Umbilical cord (tissue), 2 donors: Measurements from ENCODE around the gene KPNA5. TPM values are rescaled to one million over a fixed set of nuclear protein-coding genes. Genes with fewer than 3 reads are reported as not detected.
"Not testable (repeated sequence)": the region's sequence is repeated elsewhere in the genome, so short reads cannot be mapped to it uniquely, and the experiment has no call there.

ENCODE experiments used
- DNase-seq: peaks from one replicate; pipeline ENCODE4 v3.0.0-alpha.2; 2015; ENCODE audit warnings: low spot score
- total RNA-seq: library from RNA; depleted of rRNA; stranded (reverse); fragments of >200 nt; gene quantifications from one replicate; pipeline ENCODE4 v1.2.3, GENCODE V29; 2014; ENCODE audit warnings: low replicate concordance; ENCODE audit not compliant: insufficient read depth

The KPNA5 gene
- total RNA-seq, 1 donor from 2014 or later: 14.4 TPM

DNA sequence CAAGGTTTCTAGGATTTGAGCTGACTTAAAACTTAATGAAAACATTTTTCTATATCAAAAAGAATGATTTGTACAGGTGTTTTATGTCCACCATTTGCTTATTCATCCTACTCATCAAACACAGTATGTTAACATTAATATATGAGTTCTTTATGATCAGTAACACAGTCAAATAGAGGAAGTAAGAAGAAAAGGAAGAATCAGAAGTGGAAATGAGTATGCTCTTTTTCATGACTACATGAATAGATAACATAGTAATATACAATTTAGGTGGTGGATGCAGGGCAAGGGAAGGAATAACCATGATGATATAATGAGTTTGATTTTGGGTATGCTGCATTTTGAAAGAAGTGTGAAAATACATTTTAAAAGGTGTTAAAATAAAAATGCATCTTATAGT lies 16.5 kb downstream of the KPNA5 start:
- DNase-seq: no peak

DNA sequence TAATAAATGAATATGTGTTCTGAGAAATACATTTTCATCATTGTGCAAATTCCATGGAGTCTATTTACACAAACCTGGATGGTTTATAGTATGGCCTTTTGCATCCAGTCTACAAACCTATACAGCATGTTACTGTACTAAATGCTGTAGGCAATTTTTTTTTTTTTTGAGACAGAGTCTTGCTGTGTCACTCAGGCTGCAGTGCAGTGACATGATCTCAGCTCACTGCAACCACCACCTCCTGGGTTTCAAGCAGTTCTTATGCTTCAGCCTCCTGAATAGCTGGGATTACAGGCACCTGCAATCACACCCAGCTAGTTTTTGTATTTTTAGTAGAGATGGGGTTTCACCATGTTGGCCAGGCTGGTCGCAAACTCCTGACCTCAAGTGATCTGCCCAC lies 22.9 kb downstream of the KPNA5 start:
- not testable (repeated sequence) for DNase-seq

DNA sequence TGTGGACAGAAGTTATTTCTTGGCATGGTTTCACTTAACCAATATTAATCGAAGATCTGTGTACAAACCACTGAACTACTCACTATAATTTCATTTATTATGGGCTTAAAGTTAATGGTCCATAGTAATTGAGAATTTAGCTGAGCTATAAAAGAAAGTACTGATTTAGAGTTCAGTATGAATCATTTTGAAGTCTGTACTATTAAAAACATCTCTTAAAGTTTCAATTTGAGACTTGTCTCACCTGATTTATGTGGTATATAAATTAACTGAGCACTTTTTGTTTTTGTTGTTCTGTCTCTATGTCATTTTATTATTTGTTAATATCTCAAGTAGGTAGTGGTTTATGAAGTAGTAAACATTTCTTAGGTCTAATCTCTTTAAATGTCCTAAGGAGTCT lies 24.9 kb downstream of the KPNA5 start:
- no peak for DNase-seq

- no peak for DNase-seq
These were observed 33.3 kb downstream of the KPNA5 start for GRCh38 chr6:116714296-116714695.

DNA sequence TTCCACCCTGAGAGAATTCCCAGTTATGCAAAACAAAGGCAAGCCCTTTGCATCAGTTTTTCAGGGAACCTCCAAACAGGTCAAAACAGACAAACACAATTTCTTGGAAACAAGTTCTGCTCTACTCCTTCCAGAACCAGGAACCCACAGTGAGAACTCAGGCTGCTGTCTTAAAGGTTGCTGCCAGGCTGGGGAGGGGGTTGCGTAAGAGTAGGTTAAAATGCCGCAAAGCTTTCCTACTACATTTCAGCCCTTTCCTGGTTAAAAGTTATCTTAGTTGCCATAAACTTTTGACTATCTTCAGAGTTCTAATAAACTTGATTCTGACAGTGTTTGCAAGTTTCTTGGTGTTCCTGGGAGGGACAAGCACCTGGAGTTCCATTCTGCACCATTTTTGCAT lies 33.8 kb downstream of the KPNA5 start:
- no peak for DNase-seq

DNA sequence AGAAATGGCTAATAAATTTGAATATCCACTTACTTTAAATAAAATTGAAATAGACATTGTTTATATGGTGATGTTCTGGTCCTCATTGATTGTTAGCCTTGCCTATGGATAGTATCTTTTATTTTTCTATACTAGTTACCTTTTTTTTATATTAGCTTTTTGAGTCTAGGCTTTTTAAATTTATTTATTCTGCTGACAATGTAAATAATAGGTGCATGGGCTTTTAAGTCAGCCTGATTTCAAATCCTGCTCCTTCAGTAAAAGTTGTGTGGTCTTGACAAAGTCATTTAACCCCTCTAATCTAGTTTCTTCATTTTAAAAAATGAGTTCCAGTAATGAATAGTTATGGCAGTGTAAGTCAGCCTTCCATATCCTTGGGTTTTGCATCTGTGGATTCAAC lies 45.9 kb downstream of the KPNA5 start:
- no peak for DNase-seq

DNA sequence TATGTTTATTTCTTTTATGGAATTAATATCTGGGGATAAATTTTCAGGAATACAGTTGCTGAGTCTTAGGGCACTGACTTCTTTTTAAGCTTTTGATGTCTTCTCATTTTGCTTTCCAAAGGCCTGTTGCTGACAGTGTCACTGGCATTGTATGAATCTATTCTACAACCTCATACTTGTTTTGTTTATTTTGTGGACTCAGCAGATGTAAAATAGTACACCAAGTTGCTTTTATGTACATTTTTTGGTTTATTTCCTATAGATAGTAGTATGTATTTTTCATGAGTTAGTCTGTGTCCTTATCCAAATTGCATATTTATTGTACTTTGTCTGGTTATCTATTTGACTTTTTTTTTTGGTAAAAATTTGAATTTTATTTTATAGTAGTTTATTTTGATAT lies 49.5 kb downstream of the KPNA5 start:
- DNase-seq: no peak

DNA sequence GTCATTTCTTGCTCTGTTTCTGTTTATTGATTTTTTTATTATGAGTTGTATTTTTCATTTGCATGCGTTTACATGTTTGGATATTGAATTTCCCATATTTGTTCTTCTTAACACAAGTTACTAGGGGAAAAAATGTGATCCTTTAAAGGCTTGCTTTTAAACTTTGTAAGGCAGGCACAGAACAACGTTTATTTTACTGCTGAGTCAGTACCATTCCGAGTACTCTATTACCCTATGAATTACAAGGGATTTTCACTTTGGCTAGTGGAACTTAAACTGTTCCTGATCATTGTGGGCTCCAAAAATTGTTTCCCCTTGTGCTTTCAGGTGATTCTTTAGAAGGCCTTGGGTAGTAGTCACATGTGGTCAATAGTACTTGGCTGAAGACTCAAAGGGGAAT lies 56.0 kb downstream of the KPNA5 start:
- no peak for DNase-seq

GRCh38 chr6:116740486-116740885 lies 59.5 kb downstream of the KPNA5 start:
- not testable (repeated sequence) for DNase-seq

GRCh38 chr6:116741571-116741970 lies 60.6 kb downstream of the KPNA5 start:
- DNase-seq: no peak

- DNase-seq: no peak
These were observed 64.2 kb downstream of the KPNA5 start for GRCh38 chr6:116745176-116745575.

DNA sequence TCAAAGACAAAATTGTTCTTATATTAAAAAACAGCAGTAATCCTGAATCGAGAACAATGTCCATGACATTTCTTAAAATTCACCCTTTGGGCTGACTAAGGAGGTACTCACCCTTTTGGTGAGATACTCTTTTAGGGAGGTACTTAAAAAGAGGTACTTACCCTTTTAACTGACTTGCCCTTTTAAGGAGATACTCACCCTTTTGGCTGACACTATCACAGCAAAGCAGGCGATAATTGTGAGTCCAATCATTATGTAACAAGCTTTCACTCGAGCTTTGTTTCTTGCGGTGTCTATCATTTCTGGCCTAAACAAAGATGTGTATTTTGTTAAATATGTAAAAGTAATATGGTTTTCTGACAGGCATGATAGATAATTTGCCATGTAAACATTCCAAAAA lies 80.8 kb downstream of the KPNA5 start:
- DNase-seq: no peak

DNA sequence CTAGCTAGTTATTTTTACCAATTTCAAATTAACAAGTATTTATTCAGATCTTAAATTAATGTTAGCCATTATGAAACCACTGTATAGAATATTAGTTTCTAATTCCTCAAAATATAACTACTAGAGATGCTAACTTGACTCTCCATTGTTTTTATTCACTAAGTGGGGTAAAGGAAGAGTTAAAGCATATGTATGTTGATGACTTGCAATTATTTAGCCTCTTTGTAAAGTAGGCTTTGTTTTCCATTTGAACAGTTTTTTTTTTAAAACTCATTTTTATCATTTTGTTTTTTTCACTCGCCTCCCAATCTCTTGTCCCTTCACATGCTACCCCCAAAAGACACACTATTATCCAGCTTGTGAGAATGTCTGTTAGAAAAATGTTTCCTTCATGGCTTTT lies 81.2 kb downstream of the KPNA5 start:
- no peak for DNase-seq

- DNase-seq: no peak
These were observed 82.0 kb downstream of the KPNA5 start for GRCh38 chr6:116763048-116763447.

DNA sequence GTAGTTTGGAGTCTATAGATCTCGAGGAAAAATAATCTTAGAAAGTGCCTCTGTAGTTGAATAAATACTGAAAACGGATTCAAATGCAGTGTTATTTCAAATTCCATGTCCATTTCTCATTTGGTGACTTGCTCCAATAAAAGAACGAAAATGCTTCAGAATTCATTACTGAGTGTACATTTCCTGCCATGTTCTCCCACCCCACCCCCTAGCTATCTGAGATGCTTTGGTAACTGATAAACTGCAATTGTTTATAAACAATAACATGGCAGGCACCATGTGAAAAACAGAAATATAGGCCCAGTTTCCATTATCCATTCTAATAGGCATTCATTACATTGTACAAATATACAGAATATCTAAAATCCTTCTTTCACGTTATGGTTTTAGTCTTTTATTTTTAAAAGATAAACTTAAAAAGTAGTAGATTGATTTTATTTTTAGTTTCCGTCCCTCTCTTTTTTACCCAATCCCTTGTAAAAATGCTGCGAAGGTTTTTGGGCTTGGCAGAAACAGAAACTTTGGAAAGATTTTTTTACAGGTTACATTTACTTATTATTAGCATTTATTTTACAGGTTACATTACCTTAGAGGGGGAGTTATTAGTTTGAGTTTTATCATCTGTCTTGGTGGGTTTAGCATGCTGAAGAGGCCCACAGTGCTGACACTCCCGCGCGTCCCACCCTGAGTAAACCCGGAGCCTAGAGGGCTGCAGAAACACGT lies 83.1 kb downstream of the KPNA5 start:
- no peak for DNase-seq

DNA sequence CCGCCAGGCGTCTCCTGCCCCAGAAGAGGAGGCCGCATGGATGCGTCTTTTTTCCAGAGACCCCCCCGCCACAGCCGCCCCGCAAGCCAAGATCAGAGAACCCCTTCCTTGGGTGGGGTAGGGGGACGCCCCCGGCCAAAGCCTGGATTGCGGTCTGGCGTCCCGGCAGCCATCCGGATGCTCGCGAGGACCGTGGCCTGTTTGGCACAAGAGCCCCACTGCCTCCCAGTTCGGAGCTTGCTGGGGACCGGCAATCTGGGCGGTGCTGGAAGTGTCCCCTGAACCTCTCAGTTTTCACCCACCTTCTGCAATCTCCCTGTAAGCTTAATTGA lies 83.6 kb downstream of the KPNA5 start:
- no peak for DNase-seq

GRCh38 chr6:116764961-116765841 lies 84.2 kb downstream of the KPNA5 start, which contains the start of gene FAM162B:
Gene FAM162B, minus strand, starts transcription at chr6:116765719. Its CDS starts 143 bp downstream, at chr6:116765576.
- DNase-seq: peak; percentile 8

DNA sequence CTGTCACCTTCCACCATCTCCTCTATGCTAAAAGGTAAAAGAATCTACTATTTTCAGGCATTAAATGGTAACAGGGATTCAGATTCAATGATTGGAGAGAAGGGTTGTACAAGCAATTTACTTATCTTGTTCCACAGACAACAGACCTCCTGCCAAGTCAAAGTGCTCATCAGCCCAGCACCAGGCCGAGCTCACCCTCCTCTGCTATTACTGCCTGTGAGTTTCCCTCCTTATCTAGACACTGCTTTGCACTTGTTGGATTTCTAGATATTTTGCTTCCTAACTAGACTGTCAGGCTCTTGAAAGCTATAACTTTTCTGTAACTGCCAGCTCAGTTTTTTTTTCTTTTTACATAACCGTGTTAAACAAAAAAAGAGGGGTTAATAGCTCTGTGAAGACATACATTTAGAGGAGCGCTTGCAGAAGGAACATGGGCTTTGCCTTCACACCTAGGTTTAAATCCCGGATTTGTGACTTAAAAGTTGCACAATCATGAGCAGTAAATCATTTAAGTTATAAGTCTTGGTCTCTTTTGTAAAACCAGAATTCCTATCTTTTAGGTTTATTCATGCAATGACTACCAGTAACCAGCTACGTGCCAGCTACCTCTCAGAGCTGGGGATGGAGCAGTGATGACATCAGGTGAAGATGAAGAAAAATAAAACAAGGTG lies 85.6 kb downstream of the KPNA5 start:
- no peak for DNase-seq

- no peak for DNase-seq
These were observed 86.7 kb downstream of the KPNA5 start for GRCh38 chr6:116767715-116768114.

DNA sequence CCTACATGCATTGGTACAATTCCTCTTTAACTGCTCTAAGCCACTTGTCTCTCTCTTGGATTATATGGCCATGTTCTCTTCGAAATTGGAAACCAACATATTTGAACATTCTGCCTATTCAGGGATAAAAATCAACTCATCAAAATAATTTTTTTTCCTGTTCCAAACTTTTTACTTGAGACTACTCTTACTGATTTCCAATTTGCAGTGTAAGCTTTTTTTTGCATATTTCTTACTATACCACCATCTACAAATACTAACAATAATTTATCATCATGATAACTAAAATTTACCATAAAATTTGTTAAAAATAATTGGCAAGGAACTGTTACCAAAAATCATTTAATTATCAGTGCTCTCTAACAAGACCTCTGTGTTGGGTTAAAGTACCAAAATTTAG lies 91.4 kb downstream of the KPNA5 start:
- no peak for DNase-seq

DNA sequence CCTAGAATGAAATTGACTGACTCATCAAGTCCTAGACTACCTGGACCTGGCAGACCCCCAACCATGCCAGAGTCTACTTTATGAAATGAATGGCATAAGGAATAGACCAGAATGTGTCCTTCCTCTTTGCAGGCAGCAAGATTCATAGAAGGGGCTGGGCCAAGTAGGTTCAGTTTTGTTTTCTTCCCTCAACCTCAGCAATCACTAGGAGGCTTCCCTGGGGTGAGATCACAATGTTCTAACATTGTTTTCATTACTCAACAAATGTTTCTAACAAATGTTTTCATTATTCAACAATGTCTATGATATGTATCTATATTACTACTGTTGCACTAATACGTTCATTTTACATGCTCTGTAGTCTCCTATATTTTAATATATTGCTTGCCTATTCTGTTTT lies 92.9 kb downstream of the KPNA5 start:
- DNase-seq: no peak

GRCh38 chr6:116779573-116780164 lies 98.7 kb downstream of the KPNA5 start:
- DNase-seq: peak; percentile 55
